K562 (cell line): ENCODE results near the gene NAPA. TPM values are rescaled to one million over a fixed set of nuclear protein-coding genes. Genes with fewer than 3 reads are reported as not detected.

ENCODE experiments used
- BRD9 ChIP-seq: fragments of 450-650 bp; IDR thresholded peaks from 2 replicates; pipeline ENCODE4 v1.6.1; 2018; ENCODE audit warnings: low read depth; ENCODE audit not compliant: partially characterized antibody
- ETS2 ChIP-seq: IDR thresholded peaks from 2 replicates; pipeline ENCODE4 v1.6.1; 2016; ENCODE audit warnings: borderline replicate concordance, missing genetic modification characterization, mild to moderate bottlenecking, moderate library complexity, missing compliant biosample characterization; ENCODE audit not compliant: poor library complexity, severe bottlenecking
- HMG20B ChIP-seq: fragments of 250-450 bp; sonication (Bioruptor Pico); IDR thresholded peaks from 2 replicates; pipeline ENCODE4 v1.5.0; 2021; ENCODE audit warnings: mild to moderate bottlenecking
- HNRNPK ChIP-seq: fragments of 200-400 bp; formaldehyde crosslinking; IDR thresholded peaks from one replicate; pipeline ENCODE4 v1.6.1; 2018; ENCODE audit warnings: mild to moderate bottlenecking, low read depth, low read length; ENCODE audit not compliant: poor library complexity, severe bottlenecking
- IRF9 ChIP-seq: fragments of 450-650 bp; IDR thresholded peaks from 2 replicates; pipeline ENCODE4 v1.6.1; 2016; ENCODE audit warnings: missing biosample characterization, missing genetic modification characterization
- KDM2B ChIP-seq: fragments of 250-450 bp; sonication (Bioruptor Pico); IDR thresholded peaks from 2 replicates; pipeline ENCODE4 v1.8.0; 2021; ENCODE audit warnings: mild to moderate bottlenecking, moderate library complexity
- KLF1 ChIP-seq: fragments of 450-650 bp; IDR thresholded peaks from 2 replicates; pipeline ENCODE4 v1.6.1; 2016; ENCODE audit warnings: missing genetic modification characterization, missing compliant biosample characterization
- MAFG ChIP-seq: fragments of 450-650 bp; conservative IDR thresholded peaks from 2 replicates; pipeline ENCODE4 v1.6.1; 2016; ENCODE audit warnings: missing genetic modification characterization, missing compliant biosample characterization
- MEF2D ChIP-seq: conservative IDR thresholded peaks from 2 replicates; pipeline ENCODE4 v1.6.1; 2016; ENCODE audit warnings: low read depth, missing genetic modification characterization, missing compliant biosample characterization
- POLR2AphosphoS5 ChIP-seq: IDR thresholded peaks from 2 replicates; pipeline ENCODE4 v1.6.1; 2011; ENCODE audit warnings: mild to moderate bottlenecking, low read depth, low read length, moderate library complexity; ENCODE audit not compliant: control insufficient read depth, insufficient read depth
- SETDB1 ChIP-seq: IDR thresholded peaks from one replicate; pipeline ENCODE4 v1.6.1; 2012; ENCODE audit warnings: low read length, control low read depth, inconsistent platforms
- SIRT6 ChIP-seq: IDR thresholded peaks from one replicate; pipeline ENCODE4 v1.6.1; 2012; ENCODE audit warnings: low read depth, mild to moderate bottlenecking, control low read depth, inconsistent platforms, low read length, moderate library complexity
- ZKSCAN3 ChIP-seq: fragments of 250-450 bp; sonication (Bioruptor Pico); IDR thresholded peaks from 2 replicates; pipeline ENCODE4 v1.4.0; 2020
- ZNF318 ChIP-seq, 2 experiments: fragments of 450-650 bp; IDR thresholded peaks; 2 replicates each; pipeline ENCODE4 v1.6.1; 2016; ENCODE audit warnings: mild to moderate bottlenecking in 2 of 2, borderline replicate concordance in 1 of 2, low read depth in 1 of 2, moderate library complexity in 1 of 2
- ZNF41 ChIP-seq: fragments of 250-450 bp; sonication (Bioruptor Pico); conservative IDR thresholded peaks from 2 replicates; pipeline ENCODE4 v1.4.0; 2020; ENCODE audit warnings: mild to moderate bottlenecking
- ZNF431 ChIP-seq: sonication (generic); formaldehyde crosslinking; IDR thresholded peaks from 2 replicates; pipeline ENCODE4 v1.8.0; 2022; ENCODE audit warnings: mild to moderate bottlenecking, missing genetic modification reagents
- ZNF695 ChIP-seq: fragments of 450-650 bp; formaldehyde crosslinking; IDR thresholded peaks from 2 replicates; pipeline ENCODE4 v1.4.0; 2020; ENCODE audit warnings: mild to moderate bottlenecking, moderate library complexity
- ZNF764 ChIP-seq: fragments of 250-450 bp; sonication (Bioruptor Pico); IDR thresholded peaks from 2 replicates; pipeline ENCODE4 v1.4.0; 2020; ENCODE audit warnings: low read depth, mild to moderate bottlenecking, moderate library complexity
- polyA plus RNA-seq, 8 experiments: library from polyadenylated mRNA; depleted of rRNA in 4 of 8; stranded (reverse) in 5 of 8; unstranded in 3 of 8; fragments of >200 nt; fragmentation: Nextera tagmentation in 2 of 8; fragmentation: Illumina TruSeq in 1 of 8; extraction: Ambion mirVana in 2 of 8; extraction: Trizol in 1 of 8; gene quantifications; 2 replicates each; pipeline versions ENCODE4 v1.2.1 to v1.2.3, GENCODE V29; 2011 to 2014; ENCODE audit warnings: inconsistent platforms in 1 of 8, missing spikeins in 1 of 8
- total RNA-seq, 7 experiments: library from RNA; depleted of rRNA in 6 of 7; stranded (reverse); fragments of >200 nt in 6 of 7; fragmentation: Illumina TruSeq in 2 of 7; extraction: Trizol in 2 of 7; gene quantifications; 2 replicates each; pipeline versions ENCODE4 v1.2.1 to v1.2.3, GENCODE V29; 2011 to 2021; ENCODE audit warnings: low replicate concordance in 1 of 7

NAPA gene
- total and polyA plus RNA-seq, 9 of the 15 experiments (the other 6 are each of a cell fraction or from before 2014, with no cell fraction given): 5.4 to 98.6 (median 77.5) TPM

DNA sequence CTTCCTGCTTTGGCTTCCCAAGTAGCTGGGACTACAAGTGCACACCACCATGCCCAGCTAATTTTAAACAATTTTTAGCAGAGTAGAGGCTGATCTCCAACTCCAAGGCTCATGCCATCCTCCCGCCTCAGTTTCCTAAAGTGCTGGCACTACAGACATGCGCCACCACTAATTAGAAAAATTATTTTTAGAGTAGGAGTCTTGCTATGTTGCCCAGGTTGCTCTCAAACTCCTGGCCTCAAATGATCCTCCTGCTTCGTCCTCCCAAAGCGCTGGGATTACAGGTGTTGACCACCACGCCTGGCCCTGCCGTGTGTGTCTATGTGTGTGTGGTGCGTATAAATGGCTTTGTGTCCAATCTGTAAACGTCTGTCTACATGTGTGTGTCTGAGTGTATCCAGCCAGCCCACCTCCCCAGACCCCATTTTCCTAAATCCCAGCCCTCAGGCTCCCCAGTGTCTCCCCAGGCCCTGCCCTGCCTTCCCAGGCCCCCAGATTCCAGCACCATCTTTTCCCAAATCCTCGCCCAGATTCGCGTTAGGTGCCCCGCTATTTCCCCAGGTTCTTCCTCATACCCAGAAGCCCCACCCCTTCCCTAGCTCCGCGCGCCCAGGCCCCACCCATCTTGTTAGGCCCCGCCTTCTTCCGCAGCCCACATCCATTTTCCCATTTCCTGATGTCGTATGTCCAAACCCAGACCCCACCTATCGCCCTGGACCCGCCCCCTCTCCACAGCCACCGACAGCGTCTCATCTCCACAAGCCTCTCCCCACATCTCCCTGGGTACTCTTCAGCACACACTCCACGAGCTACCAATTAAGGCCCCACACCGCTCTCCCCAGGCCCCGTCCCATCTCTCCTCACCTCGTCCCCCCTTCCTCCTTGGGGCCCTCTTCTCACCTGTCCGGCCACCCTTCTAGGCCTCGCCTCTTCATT is 68.1 kb downstream of the NAPA start (continued):
- no peak for TF ChIP-seq ETS2 (tag)
- TF ChIP-seq KDM2B (CRISPR knock-in tag): no peak
- TF ChIP-seq HNRNPK: no peak
- TF ChIP-seq BRD9: peak; percentile 31
- no peak for TF ChIP-seq ZNF318 (IDR thresholded peaks at IDR 0.05; ENCODE audit: borderline replicate concordance in 1 of 2, low read depth in 1 of 2)
- no peak for TF ChIP-seq ZKSCAN3 (CRISPR knock-in tag)
- no peak for TF ChIP-seq MAFG (tag)
- no peak for TF ChIP-seq HMG20B (CRISPR knock-in tag)
- no peak for TF ChIP-seq ZNF695 (CRISPR knock-in tag)
- no peak for TF ChIP-seq SETDB1
- TF ChIP-seq ZNF41 (CRISPR knock-in tag): no peak
- no peak for TF ChIP-seq KLF1 (tag)
- no peak for TF ChIP-seq IRF9 (tag)
- no peak for TF ChIP-seq ZNF431 (CRISPR knock-in tag)
- TF ChIP-seq SIRT6: no peak
- TF ChIP-seq POLR2AphosphoS5: no peak
- TF ChIP-seq MEF2D (tag): no peak
- 0 out of 2 replicates have a peak, but pooled peaks have one; percentile 23 for TF ChIP-seq ZNF764 (CRISPR knock-in tag)
